Loucy (cell line): ENCODE results near the gene EIPR1.

Experiments used
- H2AFZ ChIP-seq: fragments of 200-600 bp; sonication (generic); 2 replicates; pipeline ENCODE4 v1.6.0; 2016; ENCODE audit warnings: antibody characterized with exemption, mild to moderate bottlenecking, low read length, moderate library complexity
- H3F3A ChIP-seq: fragments of 200-600 bp; 2 replicates; pipeline ENCODE4 v1.6.0; 2016; ENCODE audit warnings: antibody characterized with exemption, low read depth, mild to moderate bottlenecking
- H3K27me3 ChIP-seq: fragments of 200-600 bp; sonication (generic); 2 replicates; pipeline ENCODE4 v1.6.1; 2014; ENCODE audit warnings: low read length, mild to moderate bottlenecking; ENCODE audit not compliant: insufficient read depth, poor library complexity, severe bottlenecking
- H3K36me3 ChIP-seq: fragments of 200-600 bp; sonication (generic); 2 replicates; pipeline ENCODE4 v1.6.1; 2016; ENCODE audit warnings: low read length; ENCODE audit not compliant: insufficient read depth
- H3K4me1 ChIP-seq: fragments of 200-600 bp; sonication (generic); 2 replicates; pipeline ENCODE4 v1.5.1; 2014; ENCODE audit warnings: low read length, mild to moderate bottlenecking; ENCODE audit not compliant: insufficient read depth, poor library complexity, severe bottlenecking
- H3K4me2 ChIP-seq: fragments of 200-600 bp; sonication (generic); 2 replicates; pipeline ENCODE4 v1.6.0; 2014; ENCODE audit warnings: antibody characterized with exemption, low read length, low read depth, mild to moderate bottlenecking; ENCODE audit not compliant: poor library complexity, severe bottlenecking
- H3K4me3 ChIP-seq: fragments of 200-600 bp; sonication (generic); 2 replicates; pipeline ENCODE4 v1.5.1; 2014; ENCODE audit warnings: low read length, mild to moderate bottlenecking, mixed read lengths; ENCODE audit not compliant: poor library complexity, severe bottlenecking
- H3K79me2 ChIP-seq: fragments of 200-600 bp; sonication (generic); 2 replicates; pipeline ENCODE4 v1.6.1; 2014; ENCODE audit warnings: low read length; ENCODE audit not compliant: insufficient read depth
- H3K9ac ChIP-seq: fragments of 200-600 bp; sonication (generic); 2 replicates; pipeline ENCODE4 v1.6.0; 2014; ENCODE audit warnings: mild to moderate bottlenecking, low read depth, low read length, moderate library complexity; ENCODE audit not compliant: poor library complexity, severe bottlenecking
- H3K9me2 ChIP-seq: fragments of 200-600 bp; sonication (generic); replicated peaks from 2 replicates; pipeline ENCODE4 v1.6.1; 2016; ENCODE audit warnings: low read depth, low read length, mixed read lengths
- H3K9me3 ChIP-seq: fragments of 200-600 bp; sonication (generic); 2 replicates; pipeline ENCODE4 v1.6.1; 2014; ENCODE audit warnings: mild to moderate bottlenecking, antibody characterized with exemption, low read length, low read depth; ENCODE audit not compliant: insufficient read depth
- H4K20me1 ChIP-seq: fragments of 200-600 bp; sonication (generic); 2 replicates; pipeline ENCODE4 v1.6.0; 2014; ENCODE audit warnings: antibody characterized with exemption, low read length, mild to moderate bottlenecking; ENCODE audit not compliant: insufficient read depth, poor library complexity, severe bottlenecking
- CTCF ChIP-seq: fragments of 200-600 bp; sonication (generic); conservative IDR thresholded peaks from 2 replicates; pipeline ENCODE4 v1.5.1; 2014; ENCODE audit warnings: mild to moderate bottlenecking, antibody characterized with exemption, low read length
- EZH2phosphoT487 ChIP-seq: fragments of 200-600 bp; IDR thresholded peaks from 2 replicates; pipeline ENCODE4 v1.6.1; 2018; ENCODE audit warnings: antibody characterized with exemption, mild to moderate bottlenecking, moderate library complexity, borderline replicate concordance

EIPR1 gene

DNA sequence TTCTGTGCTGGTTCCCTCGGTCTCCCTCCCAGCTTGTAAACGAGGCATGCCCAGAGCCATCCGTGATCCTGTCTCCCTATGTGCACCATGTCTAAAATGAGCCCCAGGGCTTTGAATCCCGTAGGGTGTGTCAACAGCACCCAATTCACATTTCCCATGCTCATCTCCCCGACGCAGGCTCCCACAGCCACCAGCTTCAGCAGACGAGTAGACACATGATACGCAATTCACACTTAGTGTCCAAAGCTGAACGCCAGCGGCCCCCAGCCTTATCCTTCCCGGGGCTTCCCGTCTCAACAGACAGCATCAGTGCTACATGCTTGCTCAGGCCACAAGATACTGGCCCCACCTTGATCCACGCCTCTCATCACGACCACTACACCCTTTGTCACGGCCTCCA lies 88.1 kb downstream of the EIPR1 start:
- TF ChIP-seq CTCF = no peak
- TF ChIP-seq EZH2phosphoT487 = no peak
- H3K4me1 ChIP-seq = no peaks in the 10 kb centered on the region

DNA sequence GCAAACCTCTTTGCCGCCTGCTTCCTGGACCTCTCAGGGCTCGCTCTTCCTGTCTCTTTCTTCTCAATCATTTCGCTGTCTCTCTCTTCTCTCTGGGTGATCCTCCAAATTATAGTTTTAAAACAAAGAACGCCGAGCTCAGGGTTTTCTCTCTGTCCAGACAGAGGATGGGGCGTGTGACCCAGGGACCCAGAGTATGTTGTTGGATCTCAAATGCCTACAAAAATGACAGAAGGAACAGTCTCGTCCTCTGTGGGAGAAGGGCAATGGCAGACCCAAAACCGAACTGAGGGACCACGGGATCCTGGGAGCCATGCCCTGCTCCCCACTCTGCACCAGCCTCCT lies 88.5 kb downstream of the EIPR1 start:
- Histone ChIP-seq H3K9ac (no peak overlapping the region), H3K79me2 (peaks cover 5% of the 10 kb centered on the region; the same call in 1 of the 2 replicates), H2AFZ (no peak overlapping the region), H3K9me3 (no peaks in the 10 kb centered on the region), H3F3A (no peaks in the 10 kb centered on the region), H3K4me1 (no peaks in the 10 kb centered on the region), H3K9me2 (no peaks in the 10 kb centered on the region), H3K4me2 (no peak overlapping the region), H3K4me3 (no peak overlapping the region), H3K27me3 (no peaks in the 10 kb centered on the region), H4K20me1 (peaks cover 3% of the 10 kb centered on the region), H3K36me3 (no peaks in the 10 kb centered on the region)
- no peak for TF ChIP-seq EZH2phosphoT487
- no peak for TF ChIP-seq CTCF

More for the DNA sequence above, 88.1 kb downstream of the EIPR1 start:
- H3K79me2 ChIP-seq = peaks cover 5% of the 10 kb centered on the region; the same call in 1 of the 2 replicates
- H3K9me3 ChIP-seq = no peaks in the 10 kb centered on the region
- no peak overlapping the region for H3K4me3 ChIP-seq
- H3K4me2 ChIP-seq = no peak overlapping the region
- no peaks in the 10 kb centered on the region for H3K27me3 ChIP-seq
- H2AFZ ChIP-seq = no peak overlapping the region
- H3K9ac ChIP-seq = no peak overlapping the region
- no peaks in the 10 kb centered on the region for H3F3A ChIP-seq
- no peaks in the 10 kb centered on the region for H3K36me3 ChIP-seq
- peaks cover 3% of the 10 kb centered on the region for H4K20me1 ChIP-seq
- no peaks in the 10 kb centered on the region for H3K9me2 ChIP-seq

DNA sequence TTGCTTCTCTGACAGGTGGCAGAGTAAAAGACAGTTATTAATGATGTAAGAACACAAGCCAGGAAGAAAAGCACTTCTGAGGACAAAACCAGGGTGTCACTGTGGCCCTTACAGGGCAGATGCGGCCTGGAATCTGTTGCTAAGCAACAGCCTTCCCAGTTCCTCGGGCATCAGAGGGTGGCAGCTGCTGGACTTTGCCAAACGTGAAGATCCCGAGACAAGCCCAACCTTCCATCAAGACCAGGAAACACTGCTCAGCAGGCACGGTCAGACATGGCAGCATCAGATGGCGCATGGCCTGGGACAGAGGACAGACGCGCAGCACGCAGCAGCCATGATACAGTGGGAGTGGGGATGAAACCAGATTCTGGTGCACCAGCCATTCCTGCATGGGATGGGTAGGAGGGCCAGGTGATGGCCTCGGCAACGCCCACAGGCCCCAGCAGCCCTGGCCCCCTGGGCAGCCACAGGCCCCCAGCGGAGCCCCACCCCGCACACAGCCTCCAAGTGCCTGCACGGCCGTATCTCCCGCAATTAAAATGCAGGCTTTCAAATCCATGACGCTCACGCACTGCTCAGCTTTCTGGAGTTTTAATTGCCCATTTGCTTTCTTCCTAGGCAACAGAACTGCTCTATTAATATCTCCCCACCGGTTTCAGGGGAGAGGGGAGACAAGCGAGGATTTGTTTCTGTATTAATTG lies 89.0 kb downstream of the EIPR1 start:
- Histone ChIP-seq H3K9me3 (no peaks in the 10 kb centered on the region), H3K27me3 (no peaks in the 10 kb centered on the region), H3K79me2 (peaks cover 5% of the 10 kb centered on the region; the same call in 1 of the 2 replicates), H3K4me1 (no peaks in the 10 kb centered on the region), H2AFZ (no peak overlapping the region), H3K9ac (no peak overlapping the region), H3K4me3 (no peak overlapping the region), H3K36me3 (no peaks in the 10 kb centered on the region), H4K20me1 (peaks cover 2% of the 10 kb centered on the region), H3K9me2 (no peaks in the 10 kb centered on the region), H3F3A (no peaks in the 10 kb centered on the region), H3K4me2 (no peak overlapping the region)
- TF ChIP-seq EZH2phosphoT487 (no peak), CTCF (no peak)
